Activated CD4-positive, alpha-beta T cell treated with anti-CD3 and anti-CD28 coated beads for 36 hours (primary cell): Measurements from ENCODE around the gene TMEM39B. TPM values are rescaled to one million over a fixed set of nuclear protein-coding genes. Genes with fewer than 3 reads are reported as not detected.
"Not testable (repeated sequence)": the region's sequence is repeated elsewhere in the genome, so short reads cannot be mapped to it uniquely, and the experiment has no call there.

ENCODE experiments used
- ATAC-seq: fragments of 200-7000 bp; cut with Tn5 transposase; one replicate; pipeline ENCODE4 v1.10.0; 2021; ENCODE audit warnings: mild to moderate bottlenecking, moderate library complexity
- CTCF ChIA-PET: fragments of 350-600 bp; sonication (Branson Sonifier 250); formaldehyde crosslinking; loops from one replicate; lab custom pipeline; 2021; ENCODE audit warnings: antibody characterized with exemption; lab: Charles Lee
- POLR2A ChIA-PET: fragments of 350-600 bp; sonication (Branson Sonifier 250); formaldehyde crosslinking; loops from one replicate; lab custom pipeline; 2021; ENCODE audit warnings: antibody characterized with exemption, inconsistent platforms; lab: Charles Lee
- DNase-seq: peaks from one replicate; pipeline ENCODE4 v3.0.0-alpha.2; 2020
- H3K27ac Mint-ChIP-seq: one replicate; pipeline ENCODE4 v1.8.0; 2021; ENCODE audit warnings: mixed read lengths
- H3K27me3 Mint-ChIP-seq: one replicate; pipeline ENCODE4 v1.8.0; 2021; ENCODE audit warnings: mixed read lengths
- H3K36me3 Mint-ChIP-seq: one replicate; pipeline ENCODE4 v1.8.0; 2021; ENCODE audit warnings: low read depth, mixed read lengths
- H3K4me1 Mint-ChIP-seq: one replicate; pipeline ENCODE4 v1.8.0; 2021; ENCODE audit warnings: mixed read lengths
- H3K4me3 Mint-ChIP-seq: one replicate; pipeline ENCODE4 v1.8.0; 2021; ENCODE audit warnings: mild to moderate bottlenecking, moderate library complexity, mixed read lengths
- H3K9me3 Mint-ChIP-seq: one replicate; pipeline ENCODE4 v1.8.0; 2021; ENCODE audit warnings: low read depth, mixed read lengths
- intact Hi-C, 2 experiments: fragments of 100-400 bp; cut with DNase I in 1 of 2; cut with micrococcal nuclease in 1 of 2; formaldehyde crosslinking; loops; one replicate each; pipeline versions ENCODE4 v1.14.2 to v1.15.1; 2022 to 2024; cut with DNase I, micrococcal nuclease
- total RNA-seq, 2 experiments: library from RNA; stranded (reverse); gene quantifications; one replicate each; pipeline ENCODE4 v1.2.3, GENCODE V29; 2021

The TMEM39B gene
- total RNA-seq, 2 experiments from 2014 or later: 25.2 to 29.8 TPM

GRCh38 chr1:32111789-32112188, 39.0 kb downstream of the TMEM39B start:
- intact Hi-C loops: no loop called here
- ATAC-seq (no peak), DNase-seq (no peak)
- POLR2A ChIA-PET: interaction anchor here (0.6 kb wide), 2 partner anchors 123 to 248 kb away, joined by 4 to 9 read pairs; no protein-coding TSS in a partner anchor
- H3K4me3 Mint-ChIP-seq: no peak overlapping the region
- CTCF ChIA-PET: interaction anchor here (0.9 to 5.5 kb wide), 9 partner anchors 9 to 139 kb away, joined by 3 to 62 read pairs (median 5); partner anchors contain the start of gene TMEM39B
- H3K9me3 Mint-ChIP-seq: no peaks in the 10 kb centered on the region
- peaks cover 26% of the 10 kb centered on the region for H3K36me3 Mint-ChIP-seq
- H3K4me1 Mint-ChIP-seq: peaks cover 61% of the 10 kb centered on the region
- no peaks in the 10 kb centered on the region for H3K27me3 Mint-ChIP-seq
- peak overlapping the region; percentile 63 for H3K27ac Mint-ChIP-seq

DNA sequence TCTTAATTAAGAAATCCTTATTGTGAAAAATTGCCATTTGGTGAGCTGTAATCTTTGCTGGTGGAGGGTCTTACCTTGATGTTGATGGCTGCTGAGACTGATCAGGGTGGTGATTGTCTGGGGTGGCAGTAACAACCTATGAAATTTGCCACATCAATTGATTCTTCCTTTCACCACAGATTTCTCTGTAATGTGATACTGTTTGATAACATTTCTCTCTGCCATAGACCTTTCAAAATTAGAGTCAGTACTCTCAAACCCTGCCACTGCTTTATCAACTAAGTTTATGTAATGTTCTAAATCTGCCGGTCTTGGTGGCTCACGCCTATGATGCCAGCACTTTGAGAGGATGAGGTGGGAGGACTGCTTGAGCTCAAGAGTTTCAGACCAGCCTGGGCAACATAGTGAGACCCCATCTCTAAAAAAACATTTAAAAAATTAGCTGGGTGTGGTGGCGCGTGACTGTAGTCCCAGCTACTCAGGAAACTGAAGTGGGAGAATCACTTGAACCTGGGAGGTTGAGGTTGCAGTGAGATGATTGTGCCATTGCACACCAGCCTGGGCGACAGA, 40.2 kb downstream of the TMEM39B start:
- intact Hi-C loops: no loop called here
- DNase-seq (peak; percentile 18), ATAC-seq (peak; percentile 12)
- Mint-ChIP-seq H3K27ac (peak overlapping the region; percentile 32), H3K4me1 (peaks cover 57% of the 10 kb centered on the region), H3K4me3 (no peak overlapping the region), H3K9me3 (no peaks in the 10 kb centered on the region), H3K36me3 (peaks cover 27% of the 10 kb centered on the region), H3K27me3 (no peaks in the 10 kb centered on the region)
- CTCF ChIA-PET: interaction anchor here (0.9 to 2.8 kb wide), 3 partner anchors 15 to 143 kb away, joined by 3 to 13 read pairs (median 4); no protein-coding TSS in a partner anchor
- POLR2A ChIA-PET: interaction anchor here (0.5 to 0.6 kb wide), 2 partner anchors 29 to 281 kb away, joined by 3 read pairs; partner anchors contain the start of gene BSDC1

- H3K27me3 Mint-ChIP-seq, H3K4me3 Mint-ChIP-seq, ATAC-seq, intact Hi-C loops, DNase-seq, H3K9me3 Mint-ChIP-seq: not testable (repeated sequence)
- ChIA-PET CTCF (interaction anchor here (0.8 to 1.2 kb wide), 3 partner anchors 14 to 142 kb away, joined by 3 to 4 read pairs (median 4); no protein-coding TSS in a partner anchor), POLR2A (interaction anchor here (0.5 to 0.6 kb wide), 2 partner anchors 29 to 281 kb away, joined by 3 read pairs; partner anchors contain the start of gene BSDC1)
- H3K27ac Mint-ChIP-seq: peak overlapping the region; percentile 42
- H3K4me1 Mint-ChIP-seq: peaks cover 62% of the 10 kb centered on the region
- peaks cover 27% of the 10 kb centered on the region for H3K36me3 Mint-ChIP-seq
Measured at GRCh38 chr1:32113436-32113835, 40.7 kb downstream of the TMEM39B start.

DNA sequence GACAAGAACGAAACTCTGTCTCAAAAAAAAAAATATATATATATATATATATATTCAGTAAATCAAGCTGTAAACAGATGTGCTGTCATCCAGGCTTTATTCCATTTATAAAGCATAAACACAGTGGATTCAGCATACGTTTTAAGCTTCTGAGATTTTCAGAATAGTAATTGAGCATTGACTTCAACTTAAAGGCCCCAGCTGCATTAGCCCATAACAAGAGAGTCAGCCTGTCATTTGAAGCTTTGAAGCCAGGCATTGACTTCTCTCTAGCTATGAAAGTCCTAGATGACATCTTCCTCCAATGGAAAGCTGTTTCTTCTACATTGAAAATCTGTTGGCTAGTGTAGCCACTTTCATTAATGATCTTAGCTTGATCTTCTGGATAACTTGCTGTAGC, 41.7 kb downstream of the TMEM39B start:
- ChIA-PET CTCF (interaction anchor here (0.6 to 0.8 kb wide), 4 partner anchors 37 to 149 kb away, joined by 3 to 4 read pairs (median 3); no protein-coding TSS in a partner anchor), POLR2A (interaction anchor here (0.7 kb wide), 1 partner anchor 382 kb away, joined by 3 read pairs; no protein-coding TSS in a partner anchor)
- ATAC-seq (no peak), DNase-seq (no peak)
- intact Hi-C loops: no loop called here
- Mint-ChIP-seq H3K4me3 (no peak overlapping the region), H3K27ac (no peak overlapping the region), H3K9me3 (no peaks in the 10 kb centered on the region), H3K27me3 (no peaks in the 10 kb centered on the region), H3K4me1 (peaks cover 60% of the 10 kb centered on the region), H3K36me3 (peaks cover 26% of the 10 kb centered on the region)

DNA sequence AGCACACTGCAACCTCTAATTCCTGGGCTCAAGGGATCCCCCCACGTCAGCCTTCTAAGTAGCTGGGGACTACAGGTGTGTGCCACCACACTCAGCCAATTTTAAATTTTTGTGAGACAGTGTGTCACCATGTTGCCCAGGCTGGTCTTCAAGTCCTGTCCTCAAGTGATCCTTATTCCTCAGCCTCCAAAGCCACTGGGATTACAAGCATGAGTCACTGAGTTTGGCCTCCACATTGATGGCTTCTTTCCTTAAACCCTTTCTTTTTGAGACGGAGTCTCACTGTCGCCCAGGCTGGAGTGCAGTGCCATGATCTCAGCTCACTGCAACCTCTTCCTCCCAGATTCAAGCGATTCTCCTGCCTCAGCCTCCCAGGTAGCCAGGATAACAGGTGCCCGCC, 42.8 kb downstream of the TMEM39B start:
- POLR2A ChIA-PET: no interaction called here
- DNase-seq (no peak), ATAC-seq (no peak)
- Mint-ChIP-seq H3K4me3 (no peak overlapping the region), H3K9me3 (no peaks in the 10 kb centered on the region), H3K27ac (no peak overlapping the region), H3K4me1 (peaks cover 50% of the 10 kb centered on the region), H3K27me3 (no peaks in the 10 kb centered on the region), H3K36me3 (peaks cover 23% of the 10 kb centered on the region)
- intact Hi-C loops: no loop called here
- CTCF ChIA-PET: no interaction called here

- Mint-ChIP-seq H3K4me1 (peaks cover 50% of the 10 kb centered on the region), H3K27ac (peak overlapping the region; percentile 6), H3K27me3 (no peaks in the 10 kb centered on the region), H3K4me3 (no peak overlapping the region), H3K9me3 (no peaks in the 10 kb centered on the region), H3K36me3 (peaks cover 22% of the 10 kb centered on the region)
- POLR2A ChIA-PET: interaction anchor here (0.6 kb wide), 1 partner anchor 59 kb away, joined by 5 read pairs; no protein-coding TSS in a partner anchor
- CTCF ChIA-PET: interaction anchor here (0.6 kb wide), 1 partner anchor 22 kb away, joined by 4 read pairs; no protein-coding TSS in a partner anchor
- DNase-seq: no peak
- no peak for ATAC-seq
- intact Hi-C loops: no loop called here
Measured at GRCh38 chr1:32116531-32116930, 43.8 kb downstream of the TMEM39B start.

- CTCF ChIA-PET: interaction anchor here (0.6 to 9.4 kb wide), 4 partner anchors 12 to 397 kb away, joined by 3 to 62 read pairs (median 4); partner anchors contain the start of gene KPNA6
- H3K27me3 Mint-ChIP-seq: no peaks in the 10 kb centered on the region
- POLR2A ChIA-PET: interaction anchor here (2.1 kb wide), 1 partner anchor 14 kb away, joined by 6 read pairs; the partner anchor contains the start of gene KPNA6
- no peak for ATAC-seq
- H3K36me3 Mint-ChIP-seq: peaks cover 12% of the 10 kb centered on the region
- H3K4me1 Mint-ChIP-seq: peaks cover 46% of the 10 kb centered on the region
- intact Hi-C loops: no loop called here
- no peaks in the 10 kb centered on the region for H3K9me3 Mint-ChIP-seq
- no peak overlapping the region for H3K4me3 Mint-ChIP-seq
- H3K27ac Mint-ChIP-seq: peak overlapping the region; percentile 65
- no peak for DNase-seq
Measured at GRCh38 chr1:32122151-32122550, 49.4 kb downstream of the TMEM39B start.

DNA sequence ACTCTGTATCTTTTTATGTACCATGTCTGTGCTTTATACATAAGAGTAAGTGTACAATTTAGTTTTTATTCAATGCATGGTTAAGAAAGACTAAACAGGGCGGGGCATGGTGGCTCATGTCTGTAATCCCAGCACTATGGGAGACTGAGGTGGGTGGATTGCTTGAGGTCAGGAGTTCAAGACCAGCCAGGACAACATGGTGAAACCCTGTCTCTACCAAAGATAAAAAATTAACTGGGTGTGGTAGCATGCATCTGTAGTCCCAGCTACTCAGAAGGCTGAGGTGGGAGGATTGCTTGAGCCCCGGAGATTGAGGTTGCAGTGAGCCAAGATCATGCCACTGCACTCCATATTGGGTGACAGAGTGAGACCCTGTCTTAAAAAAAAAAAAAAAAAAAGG, 50.6 kb downstream of the TMEM39B start:
- H3K9me3 Mint-ChIP-seq, H3K27ac Mint-ChIP-seq, DNase-seq, H3K4me3 Mint-ChIP-seq, intact Hi-C loops, ATAC-seq, H3K27me3 Mint-ChIP-seq: not testable (repeated sequence)
- CTCF ChIA-PET: interaction anchor here (1.3 to 9.4 kb wide), 2 partner anchors 14 to 31 kb away, joined by 4 to 62 read pairs; partner anchors contain the start of gene KPNA6
- POLR2A ChIA-PET: interaction anchor here (0.7 kb wide), 1 partner anchor 16 kb away, joined by 6 read pairs; no protein-coding TSS in a partner anchor
- Mint-ChIP-seq H3K36me3 (peaks cover 12% of the 10 kb centered on the region), H3K4me1 (peaks cover 52% of the 10 kb centered on the region)

DNA sequence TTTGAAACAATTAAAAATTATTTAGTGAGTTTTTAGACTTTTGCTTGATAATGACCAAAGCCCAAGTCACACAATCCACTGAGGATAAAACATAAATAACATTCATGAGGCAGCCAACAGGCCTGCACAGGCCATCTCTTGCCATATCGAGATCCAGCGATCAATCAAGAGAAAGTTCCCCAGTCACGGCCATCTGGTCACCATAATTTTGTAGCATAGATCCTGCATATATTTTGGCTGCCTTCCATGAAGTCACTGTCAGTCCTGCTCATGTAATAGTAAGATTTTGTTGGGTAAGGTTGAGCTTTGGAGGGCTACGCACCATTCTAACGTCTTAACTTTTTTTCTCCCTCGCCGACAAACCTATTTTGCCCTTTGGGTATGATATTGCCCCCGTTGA, 52.6 kb downstream of the TMEM39B start:
- Mint-ChIP-seq H3K4me3 (no peak overlapping the region), H3K9me3 (no peaks in the 10 kb centered on the region), H3K4me1 (peaks cover 61% of the 10 kb centered on the region), H3K27ac (no peak overlapping the region), H3K27me3 (no peaks in the 10 kb centered on the region), H3K36me3 (peaks cover 16% of the 10 kb centered on the region)
- POLR2A ChIA-PET: no interaction called here
- no peak for ATAC-seq
- no peak for DNase-seq
- CTCF ChIA-PET: interaction anchor here (0.6 to 9.4 kb wide), 2 partner anchors 16 to 321 kb away, joined by 3 to 62 read pairs; partner anchors contain the start of gene KPNA6
- intact Hi-C loops: no loop called here

DNA sequence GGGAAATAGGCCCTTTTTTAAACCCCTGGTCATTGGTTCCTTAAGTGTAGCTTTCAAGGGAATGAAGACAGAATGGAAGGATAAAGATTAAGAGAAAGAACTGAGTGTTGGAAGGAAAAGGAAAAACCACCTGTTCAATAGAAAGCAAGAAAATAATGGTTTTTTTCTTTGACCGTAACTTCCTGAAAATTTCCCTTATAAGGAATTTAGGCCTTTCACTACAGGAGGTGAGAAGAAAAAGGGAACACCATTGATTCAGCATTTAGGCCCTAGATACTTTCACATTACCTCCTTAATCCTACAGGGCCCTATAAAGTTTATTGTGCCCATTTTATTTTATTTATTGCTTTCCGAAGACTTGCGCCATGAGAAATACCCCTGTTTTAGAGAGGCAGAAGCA, 54.0 kb downstream of the TMEM39B start:
- CTCF ChIA-PET: interaction anchor here (1.8 to 2.6 kb wide), 2 partner anchors 10 to 18 kb away, joined by 5 to 17 read pairs; partner anchors contain the start of gene KPNA6
- H3K27ac Mint-ChIP-seq: no peak overlapping the region

DNA sequence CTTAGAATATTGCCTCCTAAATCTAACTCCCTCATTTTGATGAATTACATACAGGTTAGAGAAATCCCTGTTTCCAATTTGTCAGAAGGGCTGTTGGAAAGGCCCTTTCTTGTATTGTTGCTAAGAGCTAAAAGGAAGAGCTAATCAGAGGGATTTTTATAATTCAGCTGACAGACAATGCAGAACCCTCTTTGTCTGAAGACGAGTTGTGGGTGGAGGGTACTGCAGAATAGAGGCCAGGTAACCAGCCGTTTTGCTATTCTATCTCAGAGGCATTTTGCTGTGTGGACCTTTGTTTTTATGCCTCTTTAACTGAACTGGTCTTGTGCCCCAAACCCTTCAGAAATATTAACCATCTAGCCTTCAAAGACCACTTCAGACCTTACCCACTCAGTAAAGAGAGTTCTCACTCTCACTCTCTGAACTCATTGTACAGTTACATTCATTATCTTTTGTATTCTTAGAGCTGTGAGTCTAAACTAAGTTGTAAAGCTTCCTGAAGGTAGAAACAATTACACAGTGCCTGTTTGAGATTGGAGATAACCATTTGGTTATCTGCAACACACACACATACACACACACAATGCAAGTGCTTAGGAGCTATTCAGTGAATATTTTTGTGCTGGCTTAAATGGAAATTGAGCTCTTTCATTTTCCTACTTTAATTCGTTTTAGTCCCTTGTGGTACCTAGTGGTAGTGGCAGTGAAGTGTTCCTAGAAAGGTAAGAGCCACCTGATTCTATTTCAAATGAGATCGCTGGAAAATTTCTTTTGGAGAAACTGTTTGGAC, 54.9 kb downstream of the TMEM39B start:
- DNase-seq: no peak
- no peak for ATAC-seq
- intact Hi-C loops: no loop called here
- Mint-ChIP-seq H3K36me3 (peaks cover 6% of the 10 kb centered on the region), H3K27ac (peak overlapping the region; percentile 33), H3K4me1 (peaks cover 41% of the 10 kb centered on the region), H3K27me3 (no peaks in the 10 kb centered on the region), H3K9me3 (no peaks in the 10 kb centered on the region), H3K4me3 (no peak overlapping the region)
- ChIA-PET CTCF (interaction anchor here (0.6 to 2.6 kb wide), 13 partner anchors 9 to 723 kb away, joined by 3 to 17 read pairs (median 4); partner anchors contain the start of gene KPNA6), POLR2A (interaction anchor here (0.6 kb wide), 1 partner anchor 176 kb away, joined by 4 read pairs; no protein-coding TSS in a partner anchor)

More for the DNA sequence above, 54.0 kb downstream of the TMEM39B start:
- POLR2A ChIA-PET: no interaction called here
- H3K9me3 Mint-ChIP-seq: no peaks in the 10 kb centered on the region
- no peak overlapping the region for H3K4me3 Mint-ChIP-seq
- DNase-seq: no peak
- intact Hi-C loops: no loop called here
- ATAC-seq: no peak
- no peaks in the 10 kb centered on the region for H3K27me3 Mint-ChIP-seq
- H3K36me3 Mint-ChIP-seq: peaks cover 10% of the 10 kb centered on the region
- H3K4me1 Mint-ChIP-seq: peaks cover 49% of the 10 kb centered on the region
